Smooth muscle cell of the brain vasculature (primary cell): Measurements from ENCODE around the gene MDFI.

ENCODE experiments used
- DNase-seq: peaks from one replicate; pipeline ENCODE4 v3.0.0-alpha.2; 2012; ENCODE audit warnings: low read depth, low spot score

MDFI gene

DNA sequence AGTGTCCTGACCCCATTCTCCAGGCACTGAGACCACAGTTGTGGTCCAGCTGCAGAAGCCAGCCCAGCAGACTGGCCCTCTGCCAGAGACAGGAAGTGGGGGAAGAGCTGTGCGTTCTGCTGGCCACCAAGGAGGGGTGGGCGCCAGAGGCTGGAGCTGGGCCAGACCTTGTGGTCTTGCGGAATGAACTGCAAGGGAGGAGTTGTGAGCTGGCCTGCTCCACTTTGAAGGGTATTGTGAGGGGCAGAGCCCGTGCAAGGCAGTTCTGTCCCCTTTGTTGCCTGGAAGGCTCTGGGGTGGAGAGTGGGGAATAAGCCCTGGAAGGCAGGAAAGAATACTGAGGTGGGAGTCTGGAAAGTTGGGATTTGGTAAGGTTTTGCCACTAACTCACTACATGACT lies 3.6 kb upstream of the MDFI start:
- no peak for DNase-seq

DNA sequence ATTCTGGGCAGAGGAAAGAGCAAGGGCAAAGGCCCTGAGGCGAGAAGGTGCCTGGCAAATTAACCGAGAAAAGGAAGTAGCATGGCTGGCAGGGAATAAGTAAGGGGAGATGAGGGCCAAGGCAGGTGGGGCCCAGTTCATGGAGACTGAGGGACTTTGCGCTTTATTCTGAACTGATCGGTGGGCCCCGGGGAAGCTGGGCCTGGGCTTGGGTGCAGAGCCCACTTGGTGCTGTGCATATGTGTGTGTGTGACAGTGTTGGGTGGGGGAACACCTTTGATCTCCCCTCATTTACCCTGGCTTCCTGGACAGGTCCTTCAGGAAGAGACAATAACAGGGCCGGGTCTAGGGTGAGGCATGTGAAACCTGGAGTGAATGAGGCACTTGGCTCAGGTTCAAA lies 2.9 kb upstream of the MDFI start:
- no peak for DNase-seq

- no peak for DNase-seq
Observed at GRCh38 chr6:41636833-41637193, 1.5 kb upstream of the MDFI start.

DNA sequence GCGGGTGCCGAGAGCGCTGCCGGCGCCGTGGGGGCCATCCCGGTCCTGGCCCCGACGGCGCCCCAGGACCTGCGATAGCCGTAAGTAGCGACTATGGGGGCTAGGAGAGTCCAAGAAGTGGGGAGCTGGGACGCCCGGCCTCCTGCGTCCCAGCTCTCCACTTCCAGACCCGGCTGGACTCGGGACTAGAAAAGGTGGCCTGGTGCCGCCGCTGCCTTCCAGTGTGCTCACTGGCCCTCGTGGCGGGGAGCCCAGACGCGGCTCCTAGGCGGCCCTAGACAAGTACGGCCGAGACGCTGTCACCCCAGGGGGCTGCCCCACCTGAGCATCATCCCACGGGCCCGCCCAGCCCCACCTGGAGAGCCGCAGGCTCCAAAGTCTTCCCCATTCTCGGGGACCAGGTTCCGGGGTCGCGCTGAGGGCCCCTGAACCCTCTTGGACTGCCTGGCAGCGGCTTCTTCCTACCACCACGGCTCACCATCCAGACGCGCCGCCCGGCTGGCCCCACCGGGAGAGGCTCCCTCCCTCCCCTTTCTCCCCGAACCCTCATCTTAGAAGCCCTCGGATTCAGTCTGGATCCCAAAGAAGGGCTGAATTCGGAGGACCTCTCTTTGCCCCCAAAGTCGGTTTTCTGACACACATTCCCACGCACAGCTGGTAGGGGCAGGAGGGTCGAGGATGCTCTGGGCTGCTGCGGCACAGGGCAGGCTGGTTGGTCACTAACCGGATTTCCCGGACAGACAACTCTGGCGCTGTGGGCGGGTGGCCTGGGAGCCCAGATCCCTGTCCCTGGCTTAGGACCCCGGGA lies 870 bp upstream of the MDFI start:
- DNase-seq = no peak

- no peak for DNase-seq
Observed at GRCh38 chr6:41638935-41639808, 904 bp downstream of the MDFI start.

GRCh38 chr6:41639809-41640371 lies 1.6 kb downstream of the MDFI start:
- DNase-seq = peak; percentile 85

DNA sequence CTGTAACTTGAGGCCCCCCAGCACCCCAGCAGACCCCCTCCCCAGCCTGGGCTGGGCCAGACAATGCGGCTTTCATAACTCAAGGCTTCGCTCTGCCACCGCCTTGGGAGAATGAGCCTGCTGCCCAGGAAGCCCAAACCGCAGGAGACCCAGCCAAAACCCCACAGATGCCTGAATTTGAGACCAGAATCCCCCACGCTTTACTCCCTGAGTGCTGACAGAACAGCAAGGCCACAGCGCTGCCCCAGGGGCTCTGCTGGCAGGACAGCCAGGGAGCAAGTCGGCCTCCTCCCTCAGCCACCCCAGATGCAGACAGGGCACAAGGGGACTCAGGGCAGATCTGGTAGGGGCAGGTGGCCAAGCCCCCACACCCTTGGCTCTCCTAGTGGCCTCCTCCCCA lies 2.2 kb downstream of the MDFI start:
- DNase-seq = no peak

GRCh38 chr6:41641352-41641925 lies 3.2 kb downstream of the MDFI start:
- no peak for DNase-seq

GRCh38 chr6:41642090-41642959 lies 4.1 kb downstream of the MDFI start:
- DNase-seq = no peak

DNA sequence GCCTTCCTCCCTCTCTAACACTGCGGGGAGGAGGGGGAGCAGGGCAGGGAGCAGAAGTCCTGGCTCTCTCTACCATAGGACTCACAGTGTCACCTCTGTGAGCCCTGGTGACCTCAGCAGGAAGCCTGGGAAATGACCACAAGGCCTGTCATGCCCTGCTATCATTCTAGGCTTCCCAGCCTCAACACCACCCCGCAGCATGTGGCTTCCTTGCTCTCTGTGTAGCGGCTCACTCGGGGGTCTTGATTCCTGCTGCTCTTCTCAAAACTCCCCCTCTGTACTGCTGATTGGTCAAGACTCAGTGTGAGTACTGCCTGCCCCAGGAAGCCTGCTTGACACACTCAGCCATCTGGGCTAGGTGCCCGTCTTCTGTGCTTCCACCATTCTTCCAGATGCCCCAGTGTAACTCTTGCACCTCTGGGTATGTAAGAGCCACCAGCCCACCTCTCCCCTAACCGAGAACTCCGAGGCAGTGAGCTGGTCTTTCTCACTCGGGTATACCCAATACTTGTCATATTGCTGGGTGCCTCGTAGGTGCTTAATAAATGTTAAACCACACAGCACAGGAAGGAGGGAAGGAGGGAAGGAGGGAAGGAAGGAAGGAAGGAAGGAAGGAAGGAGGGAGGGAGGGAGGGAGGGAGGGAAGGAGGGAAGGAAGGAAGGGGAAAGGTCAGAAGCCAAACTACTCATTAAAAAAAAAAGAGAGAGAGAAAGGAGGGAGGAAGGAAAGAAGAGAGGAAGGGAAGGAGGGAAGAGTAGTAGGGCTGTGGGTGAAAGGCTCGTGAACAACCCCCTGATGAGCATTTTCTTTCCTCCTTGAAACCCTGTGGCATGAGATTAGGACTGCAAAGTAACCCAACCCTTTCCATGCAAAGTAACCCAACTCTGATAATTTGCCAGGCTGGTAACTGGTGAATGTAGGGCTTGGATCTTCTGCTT lies 5.0 kb downstream of the MDFI start:
- no peak for DNase-seq

- no peak for DNase-seq
Observed at GRCh38 chr6:41643899-41644269, 5.6 kb downstream of the MDFI start.

DNA sequence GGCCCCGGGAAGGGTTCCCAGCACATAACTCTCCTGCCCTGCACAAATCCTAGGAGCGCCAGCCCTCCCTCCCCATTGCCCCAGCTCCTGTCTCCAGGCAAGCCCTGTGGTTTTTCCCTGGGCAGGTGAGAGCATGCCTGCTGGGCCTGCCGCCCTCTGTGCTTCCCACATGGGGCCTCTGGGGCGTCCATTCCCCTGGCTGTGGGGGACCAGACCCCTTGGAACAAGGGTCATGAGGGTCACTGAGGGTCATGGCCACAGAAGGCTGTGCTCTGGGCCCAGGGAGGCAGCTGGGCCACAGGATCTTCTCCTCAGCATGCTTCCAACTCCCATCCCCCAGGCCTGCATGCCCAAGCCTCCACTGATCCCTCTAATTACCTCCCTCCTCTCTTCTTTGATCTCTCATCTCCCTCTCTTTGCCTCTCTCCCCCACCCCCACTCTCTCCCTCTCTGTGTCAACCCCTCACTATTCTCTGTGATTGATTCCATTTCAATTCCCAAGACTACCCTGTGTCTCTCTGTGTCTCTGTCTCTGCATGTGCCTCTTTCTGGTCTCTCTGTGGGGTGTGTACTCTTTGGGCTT lies 6.1 kb downstream of the MDFI start:
- no peak for DNase-seq

GRCh38 chr6:41645007-41645618 lies 6.8 kb downstream of the MDFI start:
- DNase-seq = no peak

- DNase-seq = no peak
Observed at GRCh38 chr6:41646026-41646795, 7.9 kb downstream of the MDFI start.

DNA sequence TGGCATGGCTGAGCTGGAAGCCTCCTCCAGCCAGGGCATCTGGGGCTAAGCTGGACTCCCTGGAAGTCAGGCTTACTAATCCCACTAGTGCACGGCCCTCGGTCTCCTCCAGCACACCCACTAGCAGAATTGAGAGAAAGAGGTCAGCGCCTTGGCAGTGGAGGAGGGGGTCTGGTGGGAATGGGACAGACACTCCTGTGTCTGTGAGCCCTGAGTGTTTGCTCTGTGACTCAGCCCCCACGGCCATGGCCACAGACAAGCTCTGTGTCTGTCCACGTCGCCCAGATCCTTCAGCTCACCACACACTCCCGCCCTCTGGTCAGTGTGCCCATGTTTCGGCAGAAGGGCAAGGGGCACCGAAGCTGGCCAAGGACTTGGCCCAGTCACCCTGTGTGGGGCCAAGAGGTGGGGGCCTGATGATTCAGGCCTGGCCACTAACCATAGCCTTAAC lies 8.8 kb downstream of the MDFI start:
- no peak for DNase-seq

DNA sequence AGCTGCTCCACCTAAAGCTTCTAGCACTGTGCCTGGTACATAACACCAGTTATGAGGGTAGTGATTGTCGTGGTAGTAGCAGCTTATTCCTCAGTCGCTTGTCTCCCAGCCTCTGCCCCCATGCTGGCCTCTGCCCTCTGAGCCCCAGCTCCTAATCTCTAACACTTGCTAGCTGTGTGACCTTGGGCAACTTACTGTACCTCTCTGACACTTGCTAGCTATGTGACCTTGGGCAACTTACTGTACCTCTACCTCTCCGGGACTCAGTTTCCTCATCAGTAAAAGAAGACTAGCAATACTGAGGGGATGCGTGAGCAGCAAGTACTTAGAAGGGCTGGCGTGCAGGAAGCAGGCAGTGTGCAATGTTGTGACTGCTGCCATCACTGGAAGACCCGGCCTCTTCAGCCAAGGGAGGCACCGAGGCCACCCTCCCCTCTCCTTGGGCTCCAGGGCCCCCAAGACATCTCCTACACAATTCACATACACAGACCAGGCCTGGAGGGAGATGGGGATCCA lies 9.9 kb downstream of the MDFI start:
- DNase-seq = no peak

- no peak for DNase-seq
Observed at GRCh38 chr6:41648921-41649320, 10.7 kb downstream of the MDFI start.

DNA sequence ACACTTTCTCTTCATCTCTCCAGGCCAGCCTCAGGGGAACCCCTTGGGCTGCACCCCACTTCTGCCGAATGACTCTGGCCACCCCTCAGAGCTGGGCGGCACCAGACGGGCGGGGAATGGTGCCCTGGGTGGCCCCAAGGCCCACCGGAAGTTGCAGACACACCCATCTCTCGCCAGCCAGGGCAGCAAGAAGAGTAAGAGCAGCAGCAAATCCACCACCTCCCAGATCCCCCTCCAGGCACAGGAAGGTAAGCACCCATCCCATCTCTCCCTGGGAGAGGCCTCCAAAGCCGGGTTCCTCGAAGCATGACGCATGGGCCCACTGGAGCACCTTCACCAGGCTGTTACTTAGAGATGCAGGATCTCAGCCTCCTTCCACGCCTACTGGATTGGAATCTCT lies 11.3 kb downstream of the MDFI start:
- DNase-seq = no peak
